ENCODE data around the gene CHD9NB.
A peak's percentile ranks its signal among the peaks of the same experiment; 100 is the strongest.

The CHD9NB gene

GRCh38 chr16:53031323-53031942 is 21.3 kb downstream of the CHD9NB start:
- TF ChIP-seq SNAI2 (CRISPR knock-in tag; IDR thresholded peaks at IDR 0.05) = no peak
- ATAC-seq = no peak

- ATAC-seq = no peak
- TF ChIP-seq ISL1 (CRISPR knock-in tag; IDR thresholded peaks at IDR 0.05) = peak; percentile 26
- TF ChIP-seq PATZ1 (CRISPR knock-in tag; IDR thresholded peaks at IDR 0.05; ENCODE audit: borderline replicate concordance) = no peak
Measured at GRCh38 chr16:53029971-53030370, 22.7 kb downstream of the CHD9NB start.

- TF ChIP-seq PATZ1 (CRISPR knock-in tag; IDR thresholded peaks at IDR 0.05; ENCODE audit: borderline replicate concordance) = no peak
- no peak for TF ChIP-seq TOX (CRISPR knock-in tag; IDR thresholded peaks at IDR 0.05; ENCODE audit: borderline replicate concordance)
- no peak for TF ChIP-seq POU6F1 (CRISPR knock-in tag; IDR thresholded peaks at IDR 0.05; ENCODE audit: borderline replicate concordance, low read depth)
- no peak for TF ChIP-seq ZC3H10 (CRISPR knock-in tag; IDR thresholded peaks at IDR 0.05)
- no peak for TF ChIP-seq TSHZ2 (CRISPR knock-in tag; IDR thresholded peaks at IDR 0.05)
- TF ChIP-seq OSR1 (CRISPR knock-in tag; IDR thresholded peaks at IDR 0.05) = no peak
- TF ChIP-seq RARB (CRISPR knock-in tag; IDR thresholded peaks at IDR 0.05) = no peak
- no peak for TF ChIP-seq PPARA (CRISPR knock-in tag; IDR thresholded peaks at IDR 0.05; ENCODE audit: borderline replicate concordance)
- no peak for TF ChIP-seq BACH2 (CRISPR knock-in tag; IDR thresholded peaks at IDR 0.05; ENCODE audit: borderline replicate concordance)
- TF ChIP-seq ZNF565 (CRISPR knock-in tag; conservative IDR thresholded peaks at IDR 0.05; ENCODE audit: low read depth) = no peak
- TF ChIP-seq CSRNP3 (CRISPR knock-in tag; IDR thresholded peaks at IDR 0.05) = no peak
- no peak for TF ChIP-seq CREB5 (CRISPR knock-in tag; IDR thresholded peaks at IDR 0.05; ENCODE audit: low read depth)
- TF ChIP-seq TCF4 (CRISPR knock-in tag; IDR thresholded peaks at IDR 0.05; ENCODE audit: borderline replicate concordance) = no peak
- no peak for TF ChIP-seq ZNF70 (CRISPR knock-in tag; IDR thresholded peaks at IDR 0.05)
- no peak for TF ChIP-seq ESRRG (CRISPR knock-in tag; IDR thresholded peaks at IDR 0.05)
- TF ChIP-seq ZFP30 (CRISPR knock-in tag; IDR thresholded peaks at IDR 0.05) = no peak
- TF ChIP-seq ISL1 (CRISPR knock-in tag; IDR thresholded peaks at IDR 0.05) = no peak
- no peak for TF ChIP-seq ZFP3 (CRISPR knock-in tag; IDR thresholded peaks at IDR 0.05)
- no peak for TF ChIP-seq CSDC2 (CRISPR knock-in tag; IDR thresholded peaks at IDR 0.05)
- TF ChIP-seq SNAI2 (CRISPR knock-in tag; IDR thresholded peaks at IDR 0.05) = no peak
- no peak for ATAC-seq
Measured at GRCh38 chr16:53024045-53024444, 28.7 kb downstream of the CHD9NB start.

All from SK-N-SH treated with all-trans-retinoic acid at 6 μM for 48 hours (cell line).